T-cell (primary cell): Measurements from ENCODE around the gene TENM4. TPM values are rescaled to one million over a fixed set of nuclear protein-coding genes. Genes with fewer than 3 reads are reported as not detected.
"Not testable (repeated sequence)": the region's sequence is repeated elsewhere in the genome, so short reads cannot be mapped to it uniquely, and the experiment has no call there.

Experiments used
- ATAC-seq, 4 experiments: fragments of 200-7000 bp in 3 of 4; fragments of 150-1000 bp in 1 of 4; cut with Tn5 transposase; replicated peaks in 1 of 4; 1 replicate in 3 of 4; 2 replicates in 1 of 4; pipeline ENCODE4 v1.10.0; 2021; ENCODE audit warnings: moderate library complexity in 3 of 4, mild to moderate bottlenecking in 2 of 4, moderate number of reproducible peaks in 1 of 4
- CTCF ChIA-PET, 2 donors: fragments of 300-600 bp; sonication (Branson Sonifier 250); formaldehyde crosslinking; loops; one replicate each; lab custom pipeline; 2022; ENCODE audit warnings: antibody characterized with exemption in 2 of 2; lab: Charles Lee
- POLR2A ChIA-PET, 2 donors: fragments of 300-600 bp; sonication (Branson Sonifier 250); formaldehyde crosslinking; loops; one replicate each; lab custom pipeline; 2022; ENCODE audit warnings: antibody characterized with exemption in 2 of 2; lab: Charles Lee
- DNase-seq, 35 experiments: peaks; one replicate each; pipeline versions ENCODE4 v3.0.0 to v3.0.0-alpha.2; 2013 to 2023
- H3K27ac ChIP-seq: one replicate; pipeline ENCODE4 v1.5.1; 2013; ENCODE audit warnings: low read length
- H3K27me3 ChIP-seq, 2 experiments: replicated peaks in 1 of 2; 1 replicate in 1 of 2; 2 replicates in 1 of 2; pipeline versions ENCODE4 v1.6.1 to v1.7.0; 2013; ENCODE audit warnings: low read length in 1 of 2, mixed read lengths in 1 of 2; ENCODE audit not compliant: control insufficient read depth in 2 of 2, insufficient read depth in 2 of 2; ENCODE audit errors: extremely low read depth in 1 of 2
- H3K36me3 ChIP-seq, 2 donors: 1 replicate in 1 of 2; 2 replicates in 1 of 2; pipeline versions ENCODE4 v1.6.1 to v1.7.0; 2013; ENCODE audit warnings: low read length in 1 of 2; ENCODE audit not compliant: control insufficient read depth in 2 of 2, insufficient read depth in 1 of 2; ENCODE audit errors: extremely low read depth in 1 of 2
- H3K4me1 ChIP-seq, 2 experiments: 1 replicate in 1 of 2; 2 replicates in 1 of 2; pipeline versions ENCODE4 v1.6.1 to v1.7.0; 2013; ENCODE audit warnings: low read length in 2 of 2, mixed read lengths in 1 of 2; ENCODE audit not compliant: insufficient read depth in 2 of 2, control insufficient read depth in 1 of 2; ENCODE audit errors: extremely low read depth in 1 of 2
- H3K4me3 ChIP-seq, 2 donors: 1 replicate in 1 of 2; 2 replicates in 1 of 2; pipeline versions ENCODE4 v1.5.1 to v1.7.0; 2013; ENCODE audit warnings: mild to moderate bottlenecking in 2 of 2, low read length in 1 of 2, moderate library complexity in 1 of 2; ENCODE audit not compliant: control insufficient read depth in 1 of 2; ENCODE audit errors: extremely low read depth in 1 of 2
- H3K9me3 ChIP-seq: 2 replicates; pipeline ENCODE4 v1.7.0; 2013
- H3K27ac Mint-ChIP-seq, 2 donors: one replicate each; pipeline ENCODE4 v1.8.0; 2020 to 2021; ENCODE audit warnings: mild to moderate bottlenecking in 2 of 2, mixed read lengths in 2 of 2
- H3K27me3 Mint-ChIP-seq, 2 donors: one replicate each; pipeline ENCODE4 v1.8.0; 2021 to 2022; ENCODE audit warnings: mixed read lengths in 2 of 2
- H3K36me3 Mint-ChIP-seq: one replicate; pipeline ENCODE4 v1.8.0; 2021; ENCODE audit warnings: mixed read lengths
- H3K4me1 Mint-ChIP-seq, 3 donors: one replicate each; pipeline ENCODE4 v1.8.0; 2020 to 2022; ENCODE audit warnings: mixed read lengths in 3 of 3, mild to moderate bottlenecking in 1 of 3
- H3K4me3 Mint-ChIP-seq, 3 donors: one replicate each; pipeline ENCODE4 v1.8.0; 2020 to 2022; ENCODE audit warnings: mild to moderate bottlenecking in 3 of 3, mixed read lengths in 3 of 3, moderate library complexity in 3 of 3
- H3K9me3 Mint-ChIP-seq, 3 donors: one replicate each; pipeline ENCODE4 v1.8.0; 2020 to 2022; ENCODE audit warnings: mixed read lengths in 3 of 3
- WGBS: methylation state at CpG from one replicate; pipeline ENCODE4 v1.1.5; 2013; ENCODE audit warnings: missing lambda C conversion rate; ENCODE audit not compliant: insufficient coverage; 5-methylcytosine and 5-hydroxymethylcytosine counted together
- total RNA-seq, 35 experiments: library from RNA in 6 of 35; stranded (reverse) in 6 of 35; fragments of 120-200 nt in 1 of 35; gene quantifications; one replicate each; pipeline versions ENCODE4 v1.2.1 to v1.2.4 and lab custom pipeline; 2013 to 2026

Gene TENM4
- total RNA-seq, 5 donors from 2014 or later (not counting 1 experiment from before 2014, with no cell fraction given): 0.03 to 0.35 (median 0.03) TPM; not detected in 2

- H3K36me3 Mint-ChIP-seq, ATAC-seq, DNase-seq, CTCF ChIA-PET, H3K9me3 Mint-ChIP-seq, H3K4me3 ChIP-seq, H3K9me3 ChIP-seq, H3K27ac Mint-ChIP-seq, POLR2A ChIA-PET, H3K27me3 Mint-ChIP-seq, H3K27me3 ChIP-seq, H3K4me3 Mint-ChIP-seq, H3K4me1 ChIP-seq, H3K36me3 ChIP-seq, H3K4me1 Mint-ChIP-seq, H3K27ac ChIP-seq: not testable (repeated sequence)
- no CpG with 5 or more reads among the region's 3 CpGs for WGBS
Observed at GRCh38 chr11:78977848-78978247, 463.0 kb downstream of the TENM4 start.

- H3K36me3 ChIP-seq: no peaks in the 10 kb centered on the region
- H3K27me3 ChIP-seq: no peaks in the 10 kb centered on the region
- no peaks in the 10 kb centered on the region for H3K4me1 ChIP-seq
- no peak for ATAC-seq
- no peaks in the 10 kb centered on the region for H3K9me3 ChIP-seq
- Mint-ChIP-seq H3K4me1 (no peaks in the 10 kb centered on the region), H3K4me3 (no peak overlapping the region), H3K27me3 (no peaks in the 10 kb centered on the region), H3K9me3 (peaks cover 0 to 9% (median 3%) of the 10 kb centered on the region in 3 donors), H3K27ac (no peak overlapping the region), H3K36me3 (no peaks in the 10 kb centered on the region)
- H3K4me3 ChIP-seq: no peak overlapping the region
- CTCF ChIA-PET: no interaction called here
- POLR2A ChIA-PET: no interaction called here
- DNase-seq: no peak
- no peak overlapping the region for H3K27ac ChIP-seq
- 100% methylated on average over 1 of the region's 3 CpGs for WGBS
Observed at GRCh38 chr11:78977009-78977408, 463.8 kb downstream of the TENM4 start.

- Mint-ChIP-seq H3K4me1 (no peaks in the 10 kb centered on the region), H3K4me3 (no peak overlapping the region), H3K27me3 (no peaks in the 10 kb centered on the region), H3K9me3 (peaks cover 0 to 9% (median 3%) of the 10 kb centered on the region in 3 donors), H3K27ac (no peak overlapping the region), H3K36me3 (no peaks in the 10 kb centered on the region)
- ChIA-PET POLR2A (no interaction called here), CTCF (interaction anchor here in 1 of 2 donors (0.6 to 0.7 kb wide), 2 partner anchors 54 to 61 kb away, joined by 3 read pairs; no protein-coding TSS in a partner anchor)
- H3K9me3 ChIP-seq: no peaks in the 10 kb centered on the region
- DNase-seq: no peak
- H3K36me3 ChIP-seq: no peaks in the 10 kb centered on the region
- H3K27me3 ChIP-seq: no peaks in the 10 kb centered on the region
- H3K4me1 ChIP-seq: no peaks in the 10 kb centered on the region
- no peak overlapping the region for H3K4me3 ChIP-seq
- no peak overlapping the region for H3K27ac ChIP-seq
- ATAC-seq: no peak
- WGBS: 58% methylated on average over 5 of the region's 5 CpGs
Observed at GRCh38 chr11:78975081-78975480, 465.7 kb downstream of the TENM4 start.

- Histone ChIP-seq H3K27ac (no peak overlapping the region), H3K9me3 (no peaks in the 10 kb centered on the region), H3K4me1 (no peaks in the 10 kb centered on the region), H3K4me3 (no peak overlapping the region), H3K36me3 (no peaks in the 10 kb centered on the region), H3K27me3 (no peaks in the 10 kb centered on the region)
- CTCF ChIA-PET: no interaction called here
- Mint-ChIP-seq H3K27ac (no peak overlapping the region), H3K27me3 (no peaks in the 10 kb centered on the region), H3K4me1 (no peaks in the 10 kb centered on the region), H3K9me3 (peaks cover 0 to 9% (median 3%) of the 10 kb centered on the region in 3 donors), H3K36me3 (no peaks in the 10 kb centered on the region), H3K4me3 (no peak overlapping the region)
- no peak for DNase-seq
- no CpG with 5 or more reads among the region's 1 CpG for WGBS
- ATAC-seq: no peak
- POLR2A ChIA-PET: no interaction called here
Observed at GRCh38 chr11:78973876-78974275, 467.0 kb downstream of the TENM4 start.

GRCh38 chr11:78972590-78972989 is 468.2 kb downstream of the TENM4 start:
- Mint-ChIP-seq H3K27me3 (no peaks in the 10 kb centered on the region), H3K4me1 (no peaks in the 10 kb centered on the region), H3K36me3 (no peaks in the 10 kb centered on the region), H3K4me3 (no peak overlapping the region), H3K9me3 (peaks cover 0 to 5% (median 3%) of the 10 kb centered on the region in 3 donors), H3K27ac (no peak overlapping the region)
- Histone ChIP-seq H3K27me3 (no peaks in the 10 kb centered on the region), H3K4me1 (no peaks in the 10 kb centered on the region), H3K27ac (no peak overlapping the region), H3K4me3 (no peak overlapping the region), H3K9me3 (no peaks in the 10 kb centered on the region), H3K36me3 (no peaks in the 10 kb centered on the region)
- ATAC-seq: no peak
- ChIA-PET POLR2A (no interaction called here), CTCF (no interaction called here)
- DNase-seq: no peak

GRCh38 chr11:78972177-78972576 is 468.7 kb downstream of the TENM4 start:
- ChIA-PET POLR2A (no interaction called here), CTCF (no interaction called here)
- no peaks in the 10 kb centered on the region for H3K4me1 Mint-ChIP-seq
- ATAC-seq (no peak), DNase-seq (no peak)
- Histone ChIP-seq H3K4me1 (no peaks in the 10 kb centered on the region), H3K4me3 (no peak overlapping the region), H3K9me3 (no peaks in the 10 kb centered on the region), H3K36me3 (no peaks in the 10 kb centered on the region), H3K27me3 (peaks cover 0 to under 1% of the 10 kb centered on the region in 2 experiments), H3K27ac (no peak overlapping the region)
- H3K9me3 Mint-ChIP-seq: peaks cover 0 to under 1% (median 0%) of the 10 kb centered on the region in 3 donors
- no peak overlapping the region for H3K27ac Mint-ChIP-seq
- H3K4me3 Mint-ChIP-seq: no peak overlapping the region
- H3K36me3 Mint-ChIP-seq: no peaks in the 10 kb centered on the region
- peaks cover under 1 to 3% of the 10 kb centered on the region in 2 donors for H3K27me3 Mint-ChIP-seq
- WGBS: 100% methylated on average over 1 of the region's 7 CpGs

GRCh38 chr11:78967811-78968210 is 473.0 kb downstream of the TENM4 start:
- Histone ChIP-seq H3K4me3 (no peak overlapping the region), H3K36me3 (no peaks in the 10 kb centered on the region), H3K27ac (no peak overlapping the region), H3K9me3 (no peaks in the 10 kb centered on the region), H3K4me1 (no peaks in the 10 kb centered on the region), H3K27me3 (peaks cover 3 to 6% of the 10 kb centered on the region in 2 experiments)
- Mint-ChIP-seq H3K27ac (no peak overlapping the region), H3K36me3 (no peaks in the 10 kb centered on the region), H3K4me1 (no peaks in the 10 kb centered on the region), H3K4me3 (no peak overlapping the region), H3K9me3 (no peaks in the 10 kb centered on the region), H3K27me3 (peaks cover 22 to 25% of the 10 kb centered on the region in 2 donors)
- CTCF ChIA-PET: no interaction called here
- ATAC-seq (no peak), DNase-seq (no peak)
- WGBS: 100% methylated on average over 1 of the region's 3 CpGs
- POLR2A ChIA-PET: no interaction called here
